GM19193 (cell line): Measurements from ENCODE around the gene MISP.

Source experiments
- POLR2A ChIP-seq: IDR thresholded peaks from 4 replicates; pipeline ENCODE4 v1.6.1; 2011; ENCODE audit not compliant: insufficient read depth, insufficient read length; ENCODE audit errors: extremely low read depth

Gene MISP

GRCh38 chr19:719636-720344, 31.1 kb upstream of the MISP start:
- TF ChIP-seq POLR2A = no peak

GRCh38 chr19:720345-721160, 30.4 kb upstream of the MISP start:
- no peak for TF ChIP-seq POLR2A

- TF ChIP-seq POLR2A = no peak
These were observed 28.3 kb upstream of the MISP start for GRCh38 chr19:722553-723101.

GRCh38 chr19:723247-723646, 27.7 kb upstream of the MISP start:
- TF ChIP-seq POLR2A = no peak

- TF ChIP-seq POLR2A = no peak
These were observed 27.2 kb upstream of the MISP start for GRCh38 chr19:723714-724113.

GRCh38 chr19:725461-726089, 25.3 kb upstream of the MISP start:
- no peak for TF ChIP-seq POLR2A

- no peak for TF ChIP-seq POLR2A
These were observed 23.6 kb upstream of the MISP start for GRCh38 chr19:726993-727956.

GRCh38 chr19:728011-728410, 22.9 kb upstream of the MISP start:
- TF ChIP-seq POLR2A = no peak

- TF ChIP-seq POLR2A = no peak
These were observed 20.8 kb upstream of the MISP start for GRCh38 chr19:729965-730668.

GRCh38 chr19:731000-731399, 19.9 kb upstream of the MISP start:
- no peak for TF ChIP-seq POLR2A

GRCh38 chr19:732148-733069, 18.5 kb upstream of the MISP start:
- no peak for TF ChIP-seq POLR2A

- no peak for TF ChIP-seq POLR2A
These were observed 16.2 kb upstream of the MISP start for GRCh38 chr19:734716-735115.

GRCh38 chr19:736125-736524, 14.8 kb upstream of the MISP start:
- TF ChIP-seq POLR2A = no peak
